ENCODE data around the gene DNAH10. TPM values are rescaled to one million over a fixed set of nuclear protein-coding genes. Genes with fewer than 3 reads are reported as not detected.

Gene DNAH10
- total RNA-seq, 2 experiments from 2014 or later = 0.38 to 0.43 TPM

GRCh38 chr12:123715195-123715594 lies 46.9 kb upstream of the DNAH10 start:
- H3K4me1 Mint-ChIP-seq (ENCODE audit: low read depth) = peaks cover 49% of the 10 kb centered on the region
- ChIA-PET POLR2A (interaction anchor here (0.7 to 4.8 kb wide), 7 partner anchors 10 to 77 kb away, joined by 3 to 59 read pairs (median 3); partner anchors contain the start of genes DNAH10 and TCTN2), CTCF (interaction anchor here (1.3 to 2.1 kb wide), 2 partner anchors 43 to 46 kb away, joined by 3 to 6 read pairs; no protein-coding TSS in a partner anchor)
- intact Hi-C loops (cut with micrococcal nuclease) = no loop called here
- H3K27ac Mint-ChIP-seq = peak overlapping the region; percentile 88
- no peak for TF ChIP-seq CTCF (IDR thresholded peaks at IDR 0.05)
- ATAC-seq = peak; percentile 31
- peaks cover 21% of the 10 kb centered on the region for H3K36me3 Mint-ChIP-seq (ENCODE audit: low read depth)
- peak overlapping the region; percentile 95 for H3K4me3 Mint-ChIP-seq
- H3K27me3 Mint-ChIP-seq = no peaks in the 10 kb centered on the region
- no peaks in the 10 kb centered on the region for H3K9me3 Mint-ChIP-seq
- no peak for DNase-seq

- ATAC-seq = no peak
- Mint-ChIP-seq H3K4me3 (no peak overlapping the region), H3K27me3 (no peaks in the 10 kb centered on the region), H3K36me3 (ENCODE audit: low read depth) (peaks cover 32% of the 10 kb centered on the region), H3K4me1 (ENCODE audit: low read depth) (peaks cover 51% of the 10 kb centered on the region), H3K27ac (no peak overlapping the region), H3K9me3 (no peaks in the 10 kb centered on the region)
- ChIA-PET POLR2A (no interaction called here), CTCF (no interaction called here)
- no peak for TF ChIP-seq CTCF (IDR thresholded peaks at IDR 0.05)
- DNase-seq = no peak
- intact Hi-C loops (cut with micrococcal nuclease) = no loop called here
Observed at GRCh38 chr12:123717350-123717749, 44.8 kb upstream of the DNAH10 start.

- H3K27ac Mint-ChIP-seq = peak overlapping the region; percentile 38
- CTCF ChIA-PET = no interaction called here
- H3K36me3 Mint-ChIP-seq (ENCODE audit: low read depth) = peaks cover 43% of the 10 kb centered on the region
- intact Hi-C loops (cut with micrococcal nuclease) = no loop called here
- no peaks in the 10 kb centered on the region for H3K9me3 Mint-ChIP-seq
- peaks cover 47% of the 10 kb centered on the region for H3K4me1 Mint-ChIP-seq (ENCODE audit: low read depth)
- no peak overlapping the region for H3K4me3 Mint-ChIP-seq
- no peak for TF ChIP-seq CTCF (IDR thresholded peaks at IDR 0.05)
- ATAC-seq = no peak
- no peaks in the 10 kb centered on the region for H3K27me3 Mint-ChIP-seq
- POLR2A ChIA-PET = no interaction called here
- DNase-seq = no peak
Observed at GRCh38 chr12:123720141-123720814, 41.8 kb upstream of the DNAH10 start.

GRCh38 chr12:123721245-123721644 lies 40.9 kb upstream of the DNAH10 start:
- Mint-ChIP-seq H3K4me1 (ENCODE audit: low read depth) (peaks cover 47% of the 10 kb centered on the region), H3K27me3 (no peaks in the 10 kb centered on the region), H3K27ac (no peak overlapping the region), H3K9me3 (no peaks in the 10 kb centered on the region), H3K36me3 (ENCODE audit: low read depth) (peaks cover 47% of the 10 kb centered on the region), H3K4me3 (no peak overlapping the region)
- intact Hi-C loops (cut with micrococcal nuclease) = no loop called here
- no peak for TF ChIP-seq CTCF (IDR thresholded peaks at IDR 0.05)
- DNase-seq (no peak), ATAC-seq (no peak)
- ChIA-PET CTCF (no interaction called here), POLR2A (no interaction called here)

GRCh38 chr12:123723011-123723410 lies 39.1 kb upstream of the DNAH10 start:
- H3K4me3 Mint-ChIP-seq = no peak overlapping the region

More at GRCh38 chr12:123723011-123723410, 39.1 kb upstream of the DNAH10 start:
- no peak for ATAC-seq
- TF ChIP-seq CTCF (IDR thresholded peaks at IDR 0.05) = no peak
- Mint-ChIP-seq H3K27ac (peak overlapping the region; percentile 20), H3K36me3 (ENCODE audit: low read depth) (peaks cover 54% of the 10 kb centered on the region), H3K27me3 (no peaks in the 10 kb centered on the region), H3K9me3 (no peaks in the 10 kb centered on the region), H3K4me1 (ENCODE audit: low read depth) (peaks cover 40% of the 10 kb centered on the region)
- ChIA-PET POLR2A (interaction anchor here (6.3 kb wide), 1 partner anchor 10 kb away, joined by 59 read pairs; the partner anchor contains the start of gene ATP6V0A2), CTCF (interaction anchor here (1.0 kb wide), 1 partner anchor 9 kb away, joined by 6 read pairs; no protein-coding TSS in a partner anchor)
- DNase-seq = no peak
- intact Hi-C loops (cut with micrococcal nuclease) = no loop called here

All from activated CD8-positive, alpha-beta T cell treated with anti-CD3 and anti-CD28 coated beads for 36 hours (primary cell).